ENCODE data around the gene TRMT1. TPM values are rescaled to one million over a fixed set of nuclear protein-coding genes. Genes with fewer than 3 reads are reported as not detected.

Gene TRMT1
- total RNA-seq, 4 donors from 2014 or later = 35.1 to 46.2 (median 40.6) TPM

GRCh38 chr19:13101590-13102415 lies 14.7 kb downstream of the TRMT1 start:
- no peak for TF ChIP-seq EP300 (IDR thresholded peaks at IDR 0.05)
- TF ChIP-seq CTCF (IDR thresholded peaks at IDR 0.05) = no peak
- TF ChIP-seq POLR2A (IDR thresholded peaks at IDR 0.05) = no peak
- TF ChIP-seq POLR2AphosphoS5 (IDR thresholded peaks at IDR 0.05) = no peak
- Histone ChIP-seq H3K9me3 (no peaks in the 10 kb centered on the region), H3K36me3 (no peaks in the 10 kb centered on the region), H3K4me1 (peaks cover 62% of the 10 kb centered on the region), H3K4me3 (peak overlapping the region; percentile 53), H3K27ac (peak overlapping the region; percentile 71), H3K27me3 (no peaks in the 10 kb centered on the region)
- WGBS = 56% methylated on average over 7 of the region's 7 CpGs
- DNase-seq (ENCODE audit: low spot score in 2 of 2) = no peak

- TF ChIP-seq CTCF (IDR thresholded peaks at IDR 0.05) (peak in 1 of 2 donors; percentile 17), POLR2AphosphoS5 (IDR thresholded peaks at IDR 0.05) (no peak)
- H3K4me1 ChIP-seq = peaks cover 70% of the 10 kb centered on the region
- DNase-seq (ENCODE audit: low spot score in 2 of 2) = no peak
- no peaks in the 10 kb centered on the region for H3K27me3 ChIP-seq
- H3K4me3 ChIP-seq = peak overlapping the region; percentile 53
- no peak overlapping the region for H3K27ac ChIP-seq
- no peaks in the 10 kb centered on the region for H3K36me3 ChIP-seq
- no peaks in the 10 kb centered on the region for H3K9me3 ChIP-seq
- WGBS = 66% methylated on average over 8 of the region's 18 CpGs
These were observed 15.5 kb downstream of the TRMT1 start for GRCh38 chr19:13100841-13101589.

GRCh38 chr19:13100031-13100588 lies 16.4 kb downstream of the TRMT1 start:
- H3K27ac ChIP-seq = peak overlapping the region; percentile 89
- DNase-seq (ENCODE audit: low spot score in 2 of 2) = no peak
- peak overlapping the region; percentile 53 for H3K4me3 ChIP-seq
- peaks cover 78% of the 10 kb centered on the region for H3K4me1 ChIP-seq
- H3K36me3 ChIP-seq = no peaks in the 10 kb centered on the region
- WGBS = 78% methylated on average over 11 of the region's 12 CpGs
- TF ChIP-seq CTCF (IDR thresholded peaks at IDR 0.05) (no peak), POLR2AphosphoS5 (IDR thresholded peaks at IDR 0.05) (no peak), POLR2A (IDR thresholded peaks at IDR 0.05) (no peak), EP300 (IDR thresholded peaks at IDR 0.05) (no peak)
- H3K27me3 ChIP-seq = no peaks in the 10 kb centered on the region
- H3K9me3 ChIP-seq = no peaks in the 10 kb centered on the region

GRCh38 chr19:13099073-13099999 lies 17.2 kb downstream of the TRMT1 start:
- Histone ChIP-seq H3K27ac (peak overlapping the region; percentile 89), H3K4me3 (peak overlapping the region; percentile 53), H3K4me1 (peaks cover 82% of the 10 kb centered on the region), H3K9me3 (no peaks in the 10 kb centered on the region), H3K36me3 (peaks cover 6% of the 10 kb centered on the region), H3K27me3 (no peaks in the 10 kb centered on the region)
- DNase-seq (ENCODE audit: low spot score in 2 of 2) = peak in 1 of 2 donors; percentile 92
- WGBS = 29% methylated on average over 16 of the region's 77 CpGs
- no peak for TF ChIP-seq EP300 (IDR thresholded peaks at IDR 0.05)
- no peak for TF ChIP-seq CTCF (IDR thresholded peaks at IDR 0.05)
- TF ChIP-seq POLR2A (IDR thresholded peaks at IDR 0.05) = peak in 1 of 2 donors; percentile 19
- peak in 1 of 3 donors; percentile 35 for TF ChIP-seq POLR2AphosphoS5 (IDR thresholded peaks at IDR 0.05)
